Colonic mucosa (tissue), 4 donors: ENCODE data around the gene GSDME. TPM values are rescaled to one million over a fixed set of nuclear protein-coding genes. Genes with fewer than 3 reads are reported as not detected.

Experiments
- DNase-seq: peaks from one replicate; pipeline ENCODE4 v3.0.0-alpha.2; 2020
- H3K27ac ChIP-seq: fragments of 200-600 bp; one replicate; pipeline ENCODE4 v1.8.0; 2021
- H3K27me3 ChIP-seq: fragments of 200-600 bp; one replicate; pipeline ENCODE4 v1.8.0; 2021
- H3K36me3 ChIP-seq: fragments of 200-600 bp; one replicate; pipeline ENCODE4 v1.8.0; 2021
- H3K4me1 ChIP-seq: fragments of 200-600 bp; one replicate; pipeline ENCODE4 v1.8.0; 2021; ENCODE audit warnings: mild to moderate bottlenecking
- H3K4me3 ChIP-seq: fragments of 200-600 bp; one replicate; pipeline ENCODE4 v1.8.0; 2021
- H3K9ac ChIP-seq, 2 donors: one replicate each; pipeline ENCODE4 v1.7.0; 2013; ENCODE audit warnings: control low read depth in 2 of 2, low read depth in 2 of 2, low read length in 2 of 2
- H3K9me3 ChIP-seq: fragments of 200-600 bp; one replicate; pipeline ENCODE4 v1.8.0; 2021
- CTCF ChIP-seq: fragments of 200-600 bp; IDR thresholded peaks from one replicate; pipeline ENCODE4 v1.8.0; 2022; ENCODE audit warnings: antibody characterized with exemption, mild to moderate bottlenecking
- intact Hi-C: fragments of 100-400 bp; cut with DNase I; formaldehyde crosslinking; loops from one replicate; pipeline ENCODE4 v1.14.1; 2022
- total RNA-seq, 2 donors: library from RNA; stranded (reverse); fragmentation: NEBNext Ultra II Directional in 1 of 2; extraction: Animal tissue kit (Norgen Biotek cat#: 25700) in 1 of 2; gene quantifications; one replicate each; pipeline ENCODE4 v1.2.1, GENCODE V29; 2021
- donor health status: healthy.
- donor health status: DM: no; HTN: no; CAD: no.
- donor health status: DM: no; HTN: no; CAD: no.

GSDME gene
- total RNA-seq, 2 donors from 2014 or later: 0.62 to 1.0 TPM

GRCh38 chr7:24700521-24701260 lies 56.6 kb downstream of the GSDME start:
- H3K27ac ChIP-seq: no peak overlapping the region
- H3K9ac ChIP-seq: no peak overlapping the region
- TF ChIP-seq CTCF: no peak
- H3K36me3 ChIP-seq: no peaks in the 10 kb centered on the region
- no peak for DNase-seq
- H3K9me3 ChIP-seq: no peaks in the 10 kb centered on the region
- H3K27me3 ChIP-seq: no peaks in the 10 kb centered on the region
- no peak overlapping the region for H3K4me3 ChIP-seq
- H3K4me1 ChIP-seq: no peaks in the 10 kb centered on the region
- intact Hi-C loops: no loop called here

- TF ChIP-seq CTCF: no peak
- intact Hi-C loops: no loop called here
- H3K9ac ChIP-seq: no peak overlapping the region
- no peaks in the 10 kb centered on the region for H3K4me1 ChIP-seq
- no peaks in the 10 kb centered on the region for H3K9me3 ChIP-seq
- no peaks in the 10 kb centered on the region for H3K36me3 ChIP-seq
- no peak overlapping the region for H3K27ac ChIP-seq
- DNase-seq: no peak
- no peak overlapping the region for H3K4me3 ChIP-seq
- H3K27me3 ChIP-seq: no peaks in the 10 kb centered on the region
Measured at GRCh38 chr7:24698531-24699266, 58.6 kb downstream of the GSDME start.

GRCh38 chr7:24697416-24697815 lies 59.8 kb downstream of the GSDME start:
- Histone ChIP-seq H3K27me3 (no peaks in the 10 kb centered on the region), H3K4me3 (no peak overlapping the region), H3K36me3 (no peaks in the 10 kb centered on the region), H3K27ac (no peak overlapping the region), H3K9ac (no peak overlapping the region), H3K9me3 (no peaks in the 10 kb centered on the region), H3K4me1 (no peaks in the 10 kb centered on the region)
- no peak for DNase-seq
- no peak for TF ChIP-seq CTCF
- intact Hi-C loops: no loop called here

- Histone ChIP-seq H3K9me3 (no peaks in the 10 kb centered on the region), H3K4me1 (no peaks in the 10 kb centered on the region), H3K27me3 (no peaks in the 10 kb centered on the region), H3K27ac (no peak overlapping the region), H3K9ac (no peak overlapping the region), H3K4me3 (no peak overlapping the region), H3K36me3 (no peaks in the 10 kb centered on the region)
- TF ChIP-seq CTCF: no peak
- no peak for DNase-seq
- intact Hi-C loops: no loop called here
Measured at GRCh38 chr7:24692592-24692991, 64.7 kb downstream of the GSDME start.

- no peaks in the 10 kb centered on the region for H3K9me3 ChIP-seq
- H3K27me3 ChIP-seq: no peaks in the 10 kb centered on the region
- H3K4me1 ChIP-seq: no peaks in the 10 kb centered on the region
- no peak for TF ChIP-seq CTCF
- intact Hi-C loops: no loop called here
- H3K4me3 ChIP-seq: no peak overlapping the region
- no peak overlapping the region for H3K9ac ChIP-seq
- no peak for DNase-seq
- H3K36me3 ChIP-seq: no peaks in the 10 kb centered on the region
- no peak overlapping the region for H3K27ac ChIP-seq
Measured at GRCh38 chr7:24690251-24690650, 67.0 kb downstream of the GSDME start.
